ENCODE data around the gene ATP2C2.
A peak's percentile ranks its signal among the peaks of the same experiment; 100 is the strongest.

Gene ATP2C2

GRCh38 chr16:84498859-84499620 lies 130.7 kb downstream of the ATP2C2 start:
- Histone ChIP-seq H3K9ac (ENCODE audit: low read length) (no peak overlapping the region), H3K4me1 (ENCODE audit: control insufficient read depth, insufficient read depth, low read length) (peaks cover 7% of the 10 kb centered on the region), H3K27me3 (ENCODE audit: control insufficient read depth, insufficient read depth, low read length) (no peaks in the 10 kb centered on the region), H3K4me3 (ENCODE audit: low read length) (no peak overlapping the region), H3K9me3 (ENCODE audit: control insufficient read depth, low read length) (no peaks in the 10 kb centered on the region), H3K36me3 (ENCODE audit: control insufficient read depth, insufficient read depth, low read length) (peaks cover 5% of the 10 kb centered on the region)

DNA sequence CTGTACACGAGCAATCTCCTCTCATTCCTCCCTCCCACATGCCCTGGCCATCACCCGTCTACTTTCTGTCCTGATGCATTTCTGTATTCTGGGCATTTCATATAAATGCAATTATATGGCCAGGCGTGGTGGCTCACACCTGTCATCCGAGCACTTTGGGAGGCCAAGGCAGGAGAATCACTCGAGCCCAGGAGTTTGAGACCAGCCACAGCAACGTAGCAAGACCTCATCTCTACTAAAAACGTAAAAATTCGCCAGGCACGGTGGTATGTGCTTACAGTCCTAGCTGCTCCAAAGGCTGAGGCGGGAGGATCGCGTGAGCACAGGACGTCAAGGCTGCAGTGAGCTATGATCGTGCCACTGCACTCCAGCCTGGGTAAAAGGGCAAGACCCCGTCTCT lies 131.3 kb downstream of the ATP2C2 start:
- Histone ChIP-seq H3K27me3 (ENCODE audit: control insufficient read depth, insufficient read depth, low read length) (no peaks in the 10 kb centered on the region), H3K4me3 (ENCODE audit: low read length) (no peak overlapping the region), H3K4me1 (ENCODE audit: control insufficient read depth, insufficient read depth, low read length) (peaks cover 7% of the 10 kb centered on the region), H3K9ac (ENCODE audit: low read length) (no peak overlapping the region), H3K9me3 (ENCODE audit: control insufficient read depth, low read length) (no peaks in the 10 kb centered on the region), H3K36me3 (ENCODE audit: control insufficient read depth, insufficient read depth, low read length) (peaks cover under 1% of the 10 kb centered on the region)

DNA sequence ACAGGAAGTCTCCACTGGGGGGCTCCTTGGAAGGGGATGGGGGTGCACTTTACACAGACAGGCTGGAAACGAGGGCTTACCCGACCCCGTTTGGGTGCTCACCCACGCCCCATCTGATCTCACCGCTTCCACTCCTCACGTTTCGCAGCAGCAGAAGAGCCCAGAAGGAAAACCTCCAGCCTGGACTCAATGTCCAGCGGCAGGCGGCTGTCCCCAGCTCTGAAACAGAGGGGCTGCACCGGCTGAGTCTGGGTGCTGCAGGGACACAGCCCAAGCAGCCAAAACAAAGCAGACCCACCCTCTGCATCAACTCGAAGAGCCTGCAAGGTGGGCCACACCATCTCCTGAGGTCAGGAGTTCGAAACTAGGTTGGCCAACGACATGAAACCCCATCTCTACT lies 132.2 kb downstream of the ATP2C2 start:
- Histone ChIP-seq H3K4me1 (ENCODE audit: control insufficient read depth, insufficient read depth, low read length) (peaks cover 15% of the 10 kb centered on the region), H3K9me3 (ENCODE audit: control insufficient read depth, low read length) (no peaks in the 10 kb centered on the region), H3K36me3 (ENCODE audit: control insufficient read depth, insufficient read depth, low read length) (no peaks in the 10 kb centered on the region), H3K4me3 (ENCODE audit: low read length) (no peak overlapping the region), H3K9ac (ENCODE audit: low read length) (no peak overlapping the region), H3K27me3 (ENCODE audit: control insufficient read depth, insufficient read depth, low read length) (no peaks in the 10 kb centered on the region)

DNA sequence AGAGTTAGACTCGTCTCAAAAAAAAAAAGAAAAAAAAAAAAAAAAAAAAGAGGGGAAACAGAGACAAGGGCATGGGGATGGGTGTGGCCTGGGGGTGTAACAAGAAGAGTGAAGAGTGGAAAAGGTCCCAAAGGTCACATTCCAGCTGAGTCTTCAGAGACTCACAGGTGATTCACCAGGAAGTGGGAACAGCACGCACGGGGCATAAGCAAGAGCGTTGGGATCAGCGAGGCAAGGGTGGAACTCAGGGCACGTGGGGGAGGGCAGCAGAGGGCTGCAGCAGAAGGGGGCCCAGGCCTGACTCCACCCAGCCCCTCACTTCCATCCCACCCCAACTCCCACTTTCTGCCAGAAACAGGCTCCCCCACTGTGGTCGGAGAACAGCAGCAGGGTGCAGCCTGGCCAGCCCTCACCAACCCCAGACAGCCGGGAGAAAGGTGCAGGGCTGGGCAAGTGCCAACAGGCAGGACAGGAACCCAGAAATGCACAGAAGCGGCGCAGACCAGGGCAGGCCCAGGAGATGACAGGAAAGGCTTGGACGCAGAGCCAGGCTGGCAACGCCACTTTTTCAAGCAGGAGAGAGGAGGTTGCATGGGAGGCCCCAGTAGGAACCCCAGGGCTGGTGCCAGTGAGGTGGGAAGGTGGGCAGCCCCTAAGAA lies 132.9 kb downstream of the ATP2C2 start:
- no peaks in the 10 kb centered on the region for H3K9me3 ChIP-seq (ENCODE audit: control insufficient read depth, low read length)
- H3K4me3 ChIP-seq (ENCODE audit: low read length): no peak overlapping the region
- no peak overlapping the region for H3K9ac ChIP-seq (ENCODE audit: low read length)
- no peaks in the 10 kb centered on the region for H3K27me3 ChIP-seq (ENCODE audit: control insufficient read depth, insufficient read depth, low read length)
- H3K4me1 ChIP-seq (ENCODE audit: control insufficient read depth, insufficient read depth, low read length): peaks cover 20% of the 10 kb centered on the region
- no peaks in the 10 kb centered on the region for H3K36me3 ChIP-seq (ENCODE audit: control insufficient read depth, insufficient read depth, low read length)

- Histone ChIP-seq H3K36me3 (ENCODE audit: control insufficient read depth, insufficient read depth, low read length) (no peaks in the 10 kb centered on the region), H3K27me3 (ENCODE audit: control insufficient read depth, insufficient read depth, low read length) (no peaks in the 10 kb centered on the region), H3K4me1 (ENCODE audit: control insufficient read depth, insufficient read depth, low read length) (peaks cover 22% of the 10 kb centered on the region), H3K9me3 (ENCODE audit: control insufficient read depth, low read length) (no peaks in the 10 kb centered on the region), H3K4me3 (ENCODE audit: low read length) (no peak overlapping the region), H3K9ac (ENCODE audit: low read length) (no peak overlapping the region)
These were observed 133.7 kb downstream of the ATP2C2 start for GRCh38 chr16:84502075-84502474.

DNA sequence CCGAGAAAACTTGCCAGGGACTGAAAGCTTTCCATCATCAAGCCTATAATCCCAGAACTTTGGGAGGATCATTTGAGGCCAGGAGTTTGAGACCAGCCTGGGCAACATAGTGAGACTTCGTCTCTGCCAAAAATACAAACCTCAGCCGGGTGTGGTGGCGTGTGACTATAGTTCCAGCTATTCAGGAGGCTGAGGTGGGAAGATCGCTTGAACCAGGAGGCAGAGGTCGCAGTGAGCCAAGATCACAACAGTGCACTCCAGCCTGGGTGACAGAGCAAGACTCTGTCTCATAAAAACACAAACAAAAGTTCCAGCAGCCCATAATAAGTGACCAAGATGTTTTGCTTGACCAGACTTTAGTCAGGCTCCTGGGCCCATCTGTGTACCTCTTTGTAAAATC lies 134.2 kb downstream of the ATP2C2 start:
- H3K36me3 ChIP-seq (ENCODE audit: control insufficient read depth, insufficient read depth, low read length): no peaks in the 10 kb centered on the region
- peaks cover 22% of the 10 kb centered on the region for H3K4me1 ChIP-seq (ENCODE audit: control insufficient read depth, insufficient read depth, low read length)

GRCh38 chr16:84503751-84504395 lies 135.5 kb downstream of the ATP2C2 start:
- Histone ChIP-seq H3K36me3 (ENCODE audit: control insufficient read depth, insufficient read depth, low read length) (no peaks in the 10 kb centered on the region), H3K27me3 (ENCODE audit: control insufficient read depth, insufficient read depth, low read length) (no peaks in the 10 kb centered on the region), H3K9me3 (ENCODE audit: control insufficient read depth, low read length) (no peaks in the 10 kb centered on the region), H3K4me1 (ENCODE audit: control insufficient read depth, insufficient read depth, low read length) (peaks cover 22% of the 10 kb centered on the region), H3K9ac (ENCODE audit: low read length) (peak overlapping the region; percentile 83), H3K4me3 (ENCODE audit: low read length) (peak overlapping the region; percentile 94)

More for the DNA sequence above, 134.2 kb downstream of the ATP2C2 start:
- no peaks in the 10 kb centered on the region for H3K27me3 ChIP-seq (ENCODE audit: control insufficient read depth, insufficient read depth, low read length)
- no peak overlapping the region for H3K4me3 ChIP-seq (ENCODE audit: low read length)
- H3K9ac ChIP-seq (ENCODE audit: low read length): no peak overlapping the region
- H3K9me3 ChIP-seq (ENCODE audit: control insufficient read depth, low read length): no peaks in the 10 kb centered on the region

GRCh38 chr16:84504420-84505248 lies 136.3 kb downstream of the ATP2C2 start, which contains the start of gene MEAK7:
TSS of gene MEAK7 (minus strand) at chr16:84504659. CDS start at chr16:84498086, 6,573 bp downstream.
- Histone ChIP-seq H3K4me3 (ENCODE audit: low read length) (peak within 1 kb of the TSS; percentile 94), H3K27me3 (ENCODE audit: control insufficient read depth, insufficient read depth, low read length) (no peaks in the 10 kb centered on the region), H3K4me1 (ENCODE audit: control insufficient read depth, insufficient read depth, low read length) (peaks cover 22% of the 10 kb centered on the region), H3K36me3 (ENCODE audit: control insufficient read depth, insufficient read depth, low read length) (no peaks in the 10 kb centered on the region), H3K9me3 (ENCODE audit: control insufficient read depth, low read length) (no peaks in the 10 kb centered on the region), H3K9ac (ENCODE audit: low read length) (peak within 1 kb of the TSS; percentile 83)

DNA sequence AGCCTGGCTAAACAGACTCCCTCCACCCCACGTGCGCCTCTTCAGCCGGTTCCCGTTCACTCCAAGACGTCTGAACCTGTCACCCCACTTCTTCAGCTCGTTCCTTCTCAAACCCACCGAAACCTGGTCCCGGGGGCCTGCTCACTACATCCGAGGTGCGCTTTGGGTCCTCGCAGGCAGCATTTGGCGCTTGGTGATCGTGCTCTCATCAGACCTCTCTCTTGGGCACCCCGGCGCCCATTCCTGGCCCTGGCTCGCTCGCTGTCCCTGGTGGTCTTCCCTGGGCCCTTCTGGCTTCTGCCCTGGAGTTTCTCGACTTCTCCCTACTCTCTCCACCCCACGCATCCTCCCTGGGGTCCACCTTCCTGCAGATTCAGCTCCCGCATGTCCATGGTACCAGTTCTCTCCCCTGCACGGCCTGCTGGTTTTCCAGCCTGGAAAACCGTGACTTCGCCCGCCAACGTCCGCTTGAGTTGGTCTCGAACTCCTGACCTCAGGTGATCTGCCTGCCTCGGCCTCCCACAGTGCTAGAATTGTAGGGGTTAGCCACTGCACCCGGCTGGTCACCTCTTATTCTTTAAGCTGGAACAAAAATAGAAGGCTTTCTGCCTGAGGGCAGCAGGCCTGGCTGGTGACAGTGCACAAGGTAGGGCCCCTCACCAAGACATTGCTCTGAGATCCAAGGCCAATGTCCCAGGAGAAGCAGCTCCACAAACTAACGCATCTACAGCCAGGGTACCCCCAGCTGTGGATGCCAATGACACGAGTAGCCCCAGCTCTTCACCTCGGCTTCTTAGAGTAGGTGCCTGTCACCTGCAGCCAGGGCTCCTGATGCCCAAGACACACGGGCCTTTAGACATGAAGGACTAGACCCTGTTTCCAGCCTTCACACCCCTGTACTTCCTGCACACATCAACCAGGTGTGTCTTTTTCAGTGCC lies 137.2 kb downstream of the ATP2C2 start:
- H3K9ac ChIP-seq (ENCODE audit: low read length): peak overlapping the region; percentile 83

GRCh38 chr16:84507011-84507982 lies 139.0 kb downstream of the ATP2C2 start:
- Histone ChIP-seq H3K36me3 (ENCODE audit: control insufficient read depth, insufficient read depth, low read length) (no peaks in the 10 kb centered on the region), H3K9ac (ENCODE audit: low read length) (no peak overlapping the region), H3K9me3 (ENCODE audit: control insufficient read depth, low read length) (no peaks in the 10 kb centered on the region), H3K27me3 (ENCODE audit: control insufficient read depth, insufficient read depth, low read length) (no peaks in the 10 kb centered on the region), H3K4me1 (ENCODE audit: control insufficient read depth, insufficient read depth, low read length) (peaks cover 29% of the 10 kb centered on the region), H3K4me3 (ENCODE audit: low read length) (no peak overlapping the region)

More for the DNA sequence above, 137.2 kb downstream of the ATP2C2 start:
- Histone ChIP-seq H3K9me3 (ENCODE audit: control insufficient read depth, low read length) (no peaks in the 10 kb centered on the region), H3K27me3 (ENCODE audit: control insufficient read depth, insufficient read depth, low read length) (no peaks in the 10 kb centered on the region), H3K4me3 (ENCODE audit: low read length) (peak overlapping the region; percentile 94), H3K36me3 (ENCODE audit: control insufficient read depth, insufficient read depth, low read length) (no peaks in the 10 kb centered on the region), H3K4me1 (ENCODE audit: control insufficient read depth, insufficient read depth, low read length) (peaks cover 22% of the 10 kb centered on the region)

Data from mucosa of stomach (tissue), 1 donor.